ENCODE data around the gene SLC25A34.

The SLC25A34 gene

DNA sequence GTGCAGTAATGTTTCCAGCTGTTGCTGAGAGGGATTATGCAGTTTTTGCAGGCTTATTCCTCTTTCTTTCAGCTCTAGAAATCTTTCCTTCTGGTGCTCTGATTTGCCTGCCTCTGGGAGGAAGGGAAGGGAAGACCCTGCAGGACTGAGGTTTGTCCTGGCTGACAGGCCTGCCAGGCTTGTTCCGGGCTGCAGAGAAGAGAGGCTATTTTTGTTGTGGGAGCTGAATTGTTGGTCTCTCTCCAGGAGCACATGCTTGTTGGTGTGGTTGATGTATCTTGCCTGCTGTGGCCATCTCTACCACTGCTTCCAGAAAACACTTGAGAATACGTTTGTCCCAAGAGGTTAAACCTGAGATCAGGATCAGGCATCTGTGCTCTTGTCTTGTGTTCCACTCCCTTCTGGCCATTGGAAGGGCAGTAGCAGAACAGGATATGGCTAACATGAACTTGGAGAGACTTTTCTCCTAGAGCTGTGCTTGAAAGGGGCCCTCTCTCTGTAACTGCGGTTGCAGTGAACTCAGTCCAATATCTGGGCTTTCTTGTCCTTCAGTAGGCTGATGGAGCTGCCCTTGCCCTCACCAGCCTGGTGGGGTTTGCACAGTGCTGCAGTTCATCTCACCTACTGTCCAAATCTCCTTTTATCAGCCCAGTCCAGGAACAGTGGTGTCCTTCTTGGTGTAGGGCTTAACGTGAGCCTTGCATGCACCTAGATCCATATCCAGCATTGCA lies 21.5 kb upstream of the SLC25A34 start:
- no peak for DNase-seq

- no peak for DNase-seq
Observed at GRCh38 chr1:15717418-15718125, 18.5 kb upstream of the SLC25A34 start.

GRCh38 chr1:15718199-15718601 lies 17.9 kb upstream of the SLC25A34 start:
- no peak for DNase-seq

- no peak for DNase-seq
Observed at GRCh38 chr1:15719381-15720120, 16.5 kb upstream of the SLC25A34 start.

- no peak for DNase-seq
Observed at GRCh38 chr1:15720861-15721260, 15.2 kb upstream of the SLC25A34 start.

- DNase-seq = no peak
Observed at GRCh38 chr1:15722411-15722810, 13.6 kb upstream of the SLC25A34 start.

DNA sequence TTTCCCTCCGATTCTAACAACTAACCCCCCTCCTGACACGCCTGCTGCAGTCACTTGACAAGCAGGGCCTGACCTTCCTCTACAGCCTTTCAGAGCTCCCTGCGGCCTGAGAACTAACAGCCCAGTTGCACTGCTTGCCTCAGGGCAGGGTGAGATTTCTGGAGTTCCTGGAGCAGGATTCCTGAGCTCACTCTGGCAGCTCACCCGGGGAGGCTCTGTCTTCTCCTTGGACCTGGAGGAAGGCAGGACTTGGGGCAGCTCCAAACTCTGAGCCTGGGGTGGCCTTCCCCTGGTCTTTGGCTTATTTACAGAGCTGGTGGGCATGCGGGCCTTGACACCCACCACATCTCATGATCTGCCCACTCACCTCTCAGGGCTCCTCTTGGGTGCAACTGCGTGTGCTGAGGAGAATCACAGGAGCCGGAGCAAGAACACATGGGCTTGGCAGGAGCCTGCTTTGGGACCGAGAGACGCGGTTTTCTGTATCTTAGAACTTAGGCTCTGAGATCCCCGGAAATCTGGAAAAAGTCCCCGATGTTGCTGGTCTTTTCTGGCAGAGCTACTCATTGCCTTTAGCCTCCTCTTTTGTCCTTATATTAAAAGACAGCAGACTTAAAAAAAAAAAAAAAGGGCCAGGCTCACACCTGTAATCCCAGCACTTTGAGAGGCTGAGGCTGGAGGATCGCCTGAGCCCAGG lies 13.1 kb upstream of the SLC25A34 start:
- no peak for DNase-seq

DNA sequence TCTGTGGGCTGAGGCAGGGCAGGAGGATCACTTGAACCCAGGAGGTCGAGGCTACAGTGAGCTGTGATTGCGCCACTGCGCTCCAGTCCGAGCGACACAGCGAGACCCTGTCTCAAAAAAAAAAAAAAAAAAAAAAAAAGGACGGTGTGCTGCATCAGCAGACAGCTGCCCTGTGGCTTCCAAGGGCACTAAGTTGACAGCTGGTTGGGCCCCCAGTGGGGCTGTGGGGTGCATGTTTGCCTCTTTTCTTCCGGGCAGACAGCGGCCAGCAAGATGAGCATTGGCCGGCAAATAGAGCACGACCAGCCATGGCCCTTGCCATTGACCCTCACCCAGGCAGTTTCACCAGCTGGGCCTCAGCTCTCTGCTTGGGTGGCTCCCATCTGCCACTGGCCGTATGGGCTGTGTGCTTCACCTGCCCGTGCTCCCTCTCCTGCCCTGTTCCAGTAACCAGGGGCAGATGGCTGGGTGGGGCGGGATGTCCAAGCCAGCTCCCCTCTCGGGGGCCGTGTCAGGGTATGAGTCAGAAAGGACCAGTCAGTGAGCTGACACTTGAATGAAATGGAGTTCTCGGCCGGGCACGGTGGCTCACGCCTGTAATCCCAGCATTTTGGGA lies 12.3 kb upstream of the SLC25A34 start:
- no peak for DNase-seq

DNA sequence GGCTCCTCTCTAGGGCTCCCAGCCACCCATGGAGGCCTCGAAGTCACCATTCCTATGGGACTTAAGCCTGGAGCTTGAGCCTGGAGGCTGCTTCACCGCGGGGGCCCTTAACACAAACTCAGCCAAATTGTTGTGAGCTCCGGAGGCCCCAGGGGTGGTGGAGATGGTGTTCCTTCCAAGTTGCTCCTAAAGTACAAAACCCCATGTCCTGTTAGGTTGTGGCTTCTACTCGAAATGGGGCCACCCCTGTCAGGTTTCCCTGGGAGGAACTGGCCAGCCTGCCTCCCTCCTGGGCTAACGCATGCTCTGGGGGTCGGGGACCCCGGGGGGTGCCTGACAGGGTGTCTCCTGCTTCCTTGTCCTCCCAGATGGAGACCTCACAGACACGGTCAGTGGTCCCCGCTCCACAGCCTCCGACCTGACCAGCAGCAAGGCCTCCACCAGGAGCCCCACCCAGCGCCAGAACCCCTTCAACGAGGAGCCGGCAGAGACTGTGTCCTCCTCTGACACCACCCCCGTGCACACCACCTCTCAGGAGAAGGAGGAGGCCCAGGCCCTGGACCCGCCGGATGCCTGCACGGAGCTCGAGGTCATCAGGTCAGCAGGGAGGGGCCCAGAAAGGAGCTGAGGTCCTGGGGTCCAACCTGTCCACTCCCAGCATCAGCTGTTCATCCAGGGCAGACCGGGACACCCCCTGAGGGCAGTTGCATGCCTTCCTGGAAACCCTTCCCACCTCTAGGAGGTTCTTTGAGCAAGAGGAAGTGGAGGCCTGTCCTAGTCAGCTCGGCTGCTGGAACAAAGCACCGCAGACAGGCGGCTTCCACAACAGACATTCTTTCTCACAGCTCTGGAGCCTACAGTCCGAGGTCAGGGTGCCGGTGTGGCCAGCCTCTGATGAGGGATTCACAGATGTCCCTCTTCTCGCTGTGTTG lies 10.8 kb upstream of the SLC25A34 start:
- no peak for DNase-seq

- no peak for DNase-seq
Observed at GRCh38 chr1:15726508-15726907, 9.6 kb upstream of the SLC25A34 start.

DNA sequence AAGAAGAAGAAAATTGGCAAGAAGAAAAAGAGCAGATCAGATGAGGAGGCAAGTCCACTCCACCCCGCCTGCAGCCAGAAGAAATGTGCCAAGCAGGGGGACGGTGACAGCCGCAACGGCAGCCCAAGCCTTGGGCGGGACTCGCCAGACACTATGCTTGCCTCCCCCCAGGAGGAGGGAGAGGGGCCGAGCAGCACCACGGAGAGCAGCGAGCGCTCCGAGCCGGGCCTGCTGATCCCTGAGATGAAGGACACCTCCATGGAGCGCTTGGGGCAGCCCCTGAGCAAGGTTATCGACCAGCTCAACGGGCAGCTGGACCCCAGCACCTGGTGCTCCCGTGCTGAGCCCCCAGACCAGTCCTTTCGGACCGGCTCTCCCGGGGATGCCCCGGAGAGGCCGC lies 9.0 kb upstream of the SLC25A34 start:
- DNase-seq = no peak

GRCh38 chr1:15727424-15727823 lies 8.6 kb upstream of the SLC25A34 start:
- no peak for DNase-seq

DNA sequence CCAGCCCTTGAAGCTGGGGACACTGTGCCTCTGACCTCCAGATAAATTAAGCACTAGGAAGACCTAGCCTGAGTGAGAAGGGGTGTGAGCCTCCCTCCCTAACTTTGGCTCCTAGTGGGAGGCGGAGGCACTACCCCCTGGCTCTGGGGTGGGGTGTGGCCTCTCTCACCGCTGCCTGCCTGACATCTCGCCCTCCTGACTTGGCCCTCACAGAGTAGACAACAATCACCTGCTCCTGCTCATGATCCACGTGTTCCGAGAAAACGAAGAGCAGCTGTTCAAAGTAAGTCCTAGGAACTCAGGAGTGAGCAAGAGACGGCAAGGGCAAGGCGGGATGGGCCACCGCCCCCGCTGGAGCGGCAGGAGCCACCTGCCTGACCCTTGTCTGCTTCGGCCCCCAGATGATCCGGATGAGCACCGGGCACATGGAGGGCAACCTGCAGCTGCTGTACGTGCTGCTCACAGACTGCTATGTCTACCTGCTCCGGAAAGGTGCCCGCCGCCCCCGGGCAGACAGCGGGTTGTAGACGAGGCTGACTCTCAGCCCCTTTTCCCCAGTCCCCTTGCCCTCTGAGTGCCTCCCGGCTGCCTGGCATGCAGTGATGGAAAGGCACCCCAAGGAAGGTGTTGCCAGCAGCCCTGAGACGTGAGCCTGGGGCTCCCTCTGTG lies 8.1 kb upstream of the SLC25A34 start:
- DNase-seq = no peak

- no peak for DNase-seq
Observed at GRCh38 chr1:15728937-15729657, 7.0 kb upstream of the SLC25A34 start.

GRCh38 chr1:15730423-15730822 lies 5.6 kb upstream of the SLC25A34 start:
- no peak for DNase-seq

GRCh38 chr1:15730936-15731335 lies 5.1 kb upstream of the SLC25A34 start:
- DNase-seq = no peak

GRCh38 chr1:15731735-15732685 lies 4.0 kb upstream of the SLC25A34 start:
- no peak for DNase-seq

GRCh38 chr1:15732686-15733081 lies 3.4 kb upstream of the SLC25A34 start:
- no peak for DNase-seq

- no peak for DNase-seq
Observed at GRCh38 chr1:15733218-15733725, 2.8 kb upstream of the SLC25A34 start.

Data from amniotic stem cell (primary cell).